Tibial nerve (tissue), 4 donors: Measurements from ENCODE around the gene AGXT. TPM values are rescaled to one million over a fixed set of nuclear protein-coding genes. Genes with fewer than 3 reads are reported as not detected.

Experiments
- DNase-seq, 2 donors: peaks; one replicate each; pipeline ENCODE4 v3.0.0-alpha.2; 2019; ENCODE audit warnings: low spot score in 2 of 2
- H3K27ac ChIP-seq, 4 donors: fragments of 200-600 bp; sonication (generic) in 3 of 4; one replicate each; pipeline ENCODE4 v1.5.1; 2017 to 2019; ENCODE audit warnings: mild to moderate bottlenecking in 1 of 4
- H3K27me3 ChIP-seq, 2 donors: fragments of 200-600 bp; sonication (generic) in 1 of 2; one replicate each; pipeline versions ENCODE4 v1.5.1 to v1.6.0; 2017 to 2019
- H3K36me3 ChIP-seq, 3 donors: fragments of 200-600 bp; sonication (generic); one replicate each; pipeline ENCODE4 v1.5.1; 2018 to 2019
- H3K4me1 ChIP-seq, 4 donors: fragments of 200-600 bp; sonication (generic) in 3 of 4; one replicate each; pipeline ENCODE4 v1.5.1; 2017 to 2019
- H3K4me3 ChIP-seq, 4 donors: fragments of 200-600 bp; sonication (generic) in 3 of 4; one replicate each; pipeline ENCODE4 v1.5.1; 2017 to 2019; ENCODE audit warnings: mild to moderate bottlenecking in 1 of 4, moderate library complexity in 1 of 4
- H3K9me3 ChIP-seq, 4 donors: fragments of 200-600 bp; sonication (generic) in 3 of 4; one replicate each; pipeline ENCODE4 v1.5.1; 2017 to 2019
- CTCF ChIP-seq, 5 experiments: fragments of 200-600 bp in 3 of 5; fragments of 450-650 bp in 2 of 5; sonication (generic) in 3 of 5; IDR thresholded peaks; one replicate each; pipeline ENCODE4 v1.5.1; 2016 to 2019; ENCODE audit warnings: antibody characterized with exemption in 5 of 5, mild to moderate bottlenecking in 3 of 5, moderate library complexity in 2 of 5
- EP300 ChIP-seq, 2 donors: sonication (generic); formaldehyde crosslinking; IDR thresholded peaks; one replicate each; pipeline ENCODE4 v1.6.1; 2017; ENCODE audit warnings: antibody characterized with exemption in 2 of 2, mild to moderate bottlenecking in 1 of 2
- POLR2A ChIP-seq, 2 donors: fragments of 450-650 bp; IDR thresholded peaks; one replicate each; pipeline ENCODE4 v1.6.1; 2017; ENCODE audit warnings: antibody characterized with exemption in 2 of 2, mild to moderate bottlenecking in 2 of 2, moderate library complexity in 2 of 2
- WGBS, 2 donors: methylation state at CpG; one replicate each; pipeline ENCODE4 v1.1.5; 2018; 5-methylcytosine and 5-hydroxymethylcytosine counted together
- total RNA-seq, 4 donors: library from RNA; depleted of rRNA; stranded (reverse); fragments of >200 nt; gene quantifications; one replicate each; pipeline ENCODE4 v1.1.0, GENCODE V29; 2016

AGXT gene
- total RNA-seq, 4 donors from 2014 or later: 0.30 TPM; not detected in 3

DNA sequence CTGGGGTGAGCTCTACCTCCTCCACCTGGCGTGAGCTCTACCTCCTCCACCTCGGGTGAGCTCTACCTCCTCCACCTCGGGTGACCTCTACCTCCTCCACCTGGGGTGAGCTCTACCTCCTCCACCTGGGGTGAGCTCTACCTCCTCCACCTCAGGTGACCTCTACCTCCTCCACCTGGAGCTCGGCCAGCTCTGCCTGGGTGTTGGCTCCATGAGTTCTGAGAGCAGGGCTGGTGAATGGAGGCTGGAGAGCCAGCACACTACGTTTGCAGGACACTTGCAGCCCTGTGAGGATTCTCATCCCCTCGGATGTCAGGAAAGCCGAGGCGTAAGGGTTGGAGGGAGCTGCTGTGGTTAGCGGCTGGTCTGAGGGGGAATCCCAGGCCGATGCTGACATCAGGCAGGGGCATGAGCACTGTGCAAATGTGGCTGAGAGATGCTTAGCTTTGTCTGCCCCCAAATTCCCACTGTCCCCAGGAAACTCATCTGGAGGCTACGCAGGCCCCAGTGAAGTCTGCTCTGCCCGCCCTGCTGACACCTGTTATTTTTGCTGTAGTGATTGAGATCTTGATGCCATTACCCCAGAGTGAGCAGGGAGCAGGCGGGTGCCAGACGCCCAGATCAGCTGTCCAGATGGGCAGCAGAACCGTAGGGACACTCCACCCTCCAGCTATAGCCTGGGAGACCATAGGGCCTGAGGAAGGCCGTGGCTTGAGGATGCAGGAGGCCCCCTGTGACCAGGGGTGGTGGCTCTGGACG, 40.8 kb downstream of the AGXT start:
- no peaks in the 10 kb centered on the region for H3K36me3 ChIP-seq
- 64 to 67% methylated on average over 11 to 16 of the region's 17 CpGs for WGBS, 2 donors
- no peaks in the 10 kb centered on the region for H3K9me3 ChIP-seq
- H3K4me3 ChIP-seq: no peak overlapping the region
- no peak for DNase-seq
- no peak for TF ChIP-seq EP300 (IDR thresholded peaks at IDR 0.05)
- H3K4me1 ChIP-seq: peaks cover 0 to 16% (median 9%) of the 10 kb centered on the region in 4 donors
- H3K27ac ChIP-seq: no peak overlapping the region
- H3K27me3 ChIP-seq: peaks cover 0 to 17% of the 10 kb centered on the region in 2 donors

DNA sequence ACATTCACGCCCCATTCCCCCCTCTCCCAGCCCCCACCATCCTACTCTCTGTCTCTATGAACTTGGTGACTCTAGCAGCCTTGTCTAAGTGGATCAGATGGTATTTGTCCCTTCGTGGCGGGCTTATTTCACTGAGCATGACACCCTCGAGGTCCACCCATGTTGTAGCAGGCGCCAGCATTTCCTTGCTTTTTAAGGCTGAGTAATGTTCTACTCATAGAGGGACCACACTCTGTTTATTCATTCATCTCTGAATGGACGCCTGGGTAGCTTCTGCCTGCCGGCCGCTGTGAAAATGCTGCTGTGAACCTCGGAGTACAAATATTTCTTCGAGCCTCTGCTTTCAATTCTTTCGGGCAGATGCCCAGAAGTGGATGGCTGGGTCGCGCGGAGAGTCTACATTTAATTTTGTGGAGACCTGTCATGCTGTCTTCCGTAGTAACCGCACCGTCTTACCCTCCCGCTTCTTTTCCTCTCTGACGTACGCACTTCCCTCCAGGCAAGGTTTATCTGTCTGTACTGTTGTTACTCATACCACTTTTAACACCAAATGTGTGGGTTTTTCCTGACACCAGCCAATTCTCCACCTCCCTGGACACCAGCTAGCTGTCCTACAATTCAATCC, 43.1 kb downstream of the AGXT start:
- 79 to 80% methylated on average over 19 to 20 of the region's 20 CpGs for WGBS, 2 donors
- H3K27ac ChIP-seq: no peak overlapping the region
- H3K9me3 ChIP-seq: no peaks in the 10 kb centered on the region
- no peaks in the 10 kb centered on the region for H3K36me3 ChIP-seq
- no peak for TF ChIP-seq EP300 (IDR thresholded peaks at IDR 0.05)
- TF ChIP-seq POLR2A (IDR thresholded peaks at IDR 0.05): no peak
- TF ChIP-seq CTCF (IDR thresholded peaks at IDR 0.05): no peak
- peaks cover 0 to 39% (median 24%) of the 10 kb centered on the region in 4 donors for H3K4me1 ChIP-seq
- no peak for DNase-seq
- H3K4me3 ChIP-seq: no peak overlapping the region
- peaks cover 0 to 7% of the 10 kb centered on the region in 2 donors for H3K27me3 ChIP-seq

DNA sequence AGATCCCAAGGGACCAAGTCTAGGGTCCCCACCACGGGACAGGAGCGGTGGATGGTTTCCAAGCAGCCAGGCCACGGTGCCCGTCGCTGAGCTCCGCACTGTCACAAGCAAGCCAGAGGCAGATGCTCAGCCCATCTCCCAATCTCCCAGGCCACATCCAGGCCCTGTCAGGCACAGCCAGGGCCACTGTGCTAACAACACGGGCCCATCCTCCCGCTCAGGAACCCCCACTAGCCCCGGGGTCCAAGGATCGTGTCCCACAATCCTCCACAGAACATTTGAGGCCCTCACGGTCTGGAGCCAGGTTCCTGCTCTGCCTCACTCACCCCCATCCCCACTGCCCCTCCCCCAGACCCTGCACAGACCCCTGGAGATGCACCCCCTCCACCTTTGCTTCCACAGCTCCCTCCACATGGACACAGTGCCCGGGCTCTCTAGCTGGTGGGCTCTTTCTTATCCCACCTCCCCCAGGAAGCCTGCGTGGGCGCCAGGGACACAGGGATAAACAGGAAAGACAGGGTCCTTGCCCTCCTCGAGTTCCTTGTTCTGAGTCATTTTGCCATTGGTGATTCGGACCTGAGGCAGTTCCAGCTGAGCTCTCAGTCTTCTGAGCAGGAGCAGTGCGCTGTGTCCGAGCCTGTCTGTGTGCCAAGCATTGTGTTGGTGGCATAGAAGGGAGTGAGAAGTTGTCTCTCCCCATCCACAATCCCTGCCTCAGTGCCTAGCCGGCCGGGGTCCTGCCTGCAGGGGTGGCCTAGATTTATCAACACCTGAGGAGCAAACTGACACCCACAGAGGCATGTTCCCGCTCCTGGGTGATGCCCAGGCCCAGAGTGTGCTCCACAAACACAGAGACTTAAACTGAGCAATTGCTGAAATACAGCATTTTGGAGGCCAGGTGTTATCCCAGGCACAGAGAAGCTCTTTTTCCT, 44.5 kb downstream of the AGXT start:
- peaks cover 0 to 51% (median 31%) of the 10 kb centered on the region in 4 donors for H3K4me1 ChIP-seq
- H3K9me3 ChIP-seq: no peaks in the 10 kb centered on the region
- 84 to 87% methylated on average over 21 of the region's 21 CpGs for whole genome bisulfite sequencing, 2 donors
- no peaks in the 10 kb centered on the region for H3K27me3 ChIP-seq
- no peak for TF ChIP-seq CTCF (IDR thresholded peaks at IDR 0.05)
- no peak for TF ChIP-seq EP300 (IDR thresholded peaks at IDR 0.05)
- TF ChIP-seq POLR2A (IDR thresholded peaks at IDR 0.05): no peak
- no peak for DNase-seq
- H3K36me3 ChIP-seq: no peaks in the 10 kb centered on the region
- H3K4me3 ChIP-seq: no peak overlapping the region
- peak overlapping the region in 1 of 4 donors; percentile 82 for H3K27ac ChIP-seq

- H3K4me3 ChIP-seq: no peak overlapping the region
- peak; percentile 77 to 80 for DNase-seq
- no peaks in the 10 kb centered on the region for H3K27me3 ChIP-seq
- H3K36me3 ChIP-seq: no peaks in the 10 kb centered on the region
- no peaks in the 10 kb centered on the region for H3K9me3 ChIP-seq
- H3K27ac ChIP-seq: peak overlapping the region in 1 of 4 donors; percentile 82
- 24 to 29% methylated on average over 23 to 28 of the region's 36 CpGs for WGBS, 2 donors
- peaks cover 0 to 51% (median 31%) of the 10 kb centered on the region in 4 donors for H3K4me1 ChIP-seq
- TF ChIP-seq POLR2A (IDR thresholded peaks at IDR 0.05): no peak
- peak in 1 of 2 donors; percentile 20 for TF ChIP-seq EP300 (IDR thresholded peaks at IDR 0.05)
- peak; percentile 87 to 95 (median 91) for TF ChIP-seq CTCF (IDR thresholded peaks at IDR 0.05)
Measured at GRCh38 chr2:240913810-240914644, 45.4 kb downstream of the AGXT start.
